Suprapubic skin (tissue), 4 donors: ENCODE measurements around the gene SNW1. TPM values are rescaled to one million over a fixed set of nuclear protein-coding genes. Genes with fewer than 3 reads are reported as not detected.
A peak's percentile ranks its signal among the peaks of the same experiment; 100 is the strongest.
"Not testable (repeated sequence)": the region's sequence is repeated elsewhere in the genome, so short reads cannot be mapped to it uniquely, and the experiment has no call there.

Experiments used
- DNase-seq, 2 donors: peaks; one replicate each; pipeline ENCODE4 v3.0.0-alpha.2; 2019; ENCODE audit warnings: low spot score in 2 of 2
- H3K27ac ChIP-seq: fragments of 200-600 bp; sonication (generic); one replicate; pipeline ENCODE4 v1.5.1; 2019
- H3K27me3 ChIP-seq: fragments of 200-600 bp; sonication (generic); one replicate; pipeline ENCODE4 v1.5.1; 2019
- H3K36me3 ChIP-seq: fragments of 200-600 bp; sonication (generic); one replicate; pipeline ENCODE4 v1.5.1; 2019
- H3K4me1 ChIP-seq: fragments of 200-600 bp; sonication (generic); one replicate; pipeline ENCODE4 v1.5.1; 2019
- H3K4me3 ChIP-seq: fragments of 200-600 bp; sonication (generic); one replicate; pipeline ENCODE4 v1.5.1; 2019; ENCODE audit warnings: mild to moderate bottlenecking
- H3K9me3 ChIP-seq: fragments of 200-600 bp; sonication (generic); one replicate; pipeline ENCODE4 v1.5.1; 2019
- CTCF ChIP-seq, 2 donors: fragments of 200-600 bp in 1 of 2; fragments of 450-650 bp in 1 of 2; sonication (generic) in 1 of 2; IDR thresholded peaks; one replicate each; pipeline ENCODE4 v1.5.1; 2016 to 2019; ENCODE audit warnings: antibody characterized with exemption in 2 of 2, mild to moderate bottlenecking in 1 of 2, moderate library complexity in 1 of 2
- EP300 ChIP-seq: sonication (generic); formaldehyde crosslinking; IDR thresholded peaks from one replicate; pipeline ENCODE4 v1.6.1; 2017; ENCODE audit warnings: antibody characterized with exemption
- POLR2A ChIP-seq, 2 donors: fragments of 450-650 bp; IDR thresholded peaks; one replicate each; pipeline ENCODE4 v1.6.1; 2017; ENCODE audit warnings: antibody characterized with exemption in 2 of 2, mild to moderate bottlenecking in 2 of 2, moderate library complexity in 2 of 2
- POLR2AphosphoS5 ChIP-seq, 3 donors: sonication (generic); formaldehyde crosslinking; IDR thresholded peaks; one replicate each; pipeline ENCODE4 v1.6.1; 2017; ENCODE audit warnings: antibody characterized with exemption in 3 of 3
- WGBS: methylation state at CpG from one replicate; pipeline ENCODE4 v1.1.5; 2018; 5-methylcytosine and 5-hydroxymethylcytosine counted together
- total RNA-seq, 4 donors: library from RNA; depleted of rRNA; stranded (reverse); fragments of >200 nt; gene quantifications; one replicate each; pipeline ENCODE4 v1.1.0, GENCODE V29; 2016

Gene SNW1
- total RNA-seq, 4 donors from 2014 or later, result 48.8 to 85.1 (median 57.4) TPM

- no peaks in the 10 kb centered on the region for H3K36me3 ChIP-seq
- no peak for DNase-seq
- WGBS, result 61% methylated on average over 1 of the region's 1 CpG
- H3K27me3 ChIP-seq, result no peaks in the 10 kb centered on the region
- no peak for TF ChIP-seq POLR2A (IDR thresholded peaks at IDR 0.05)
- TF ChIP-seq POLR2AphosphoS5 (IDR thresholded peaks at IDR 0.05), result no peak
- TF ChIP-seq EP300, result no peak
- no peak for TF ChIP-seq CTCF (IDR thresholded peaks at IDR 0.05)
- H3K4me3 ChIP-seq, result no peak overlapping the region
- peaks cover 28% of the 10 kb centered on the region for H3K4me1 ChIP-seq
- no peaks in the 10 kb centered on the region for H3K9me3 ChIP-seq
- no peak overlapping the region for H3K27ac ChIP-seq
These were observed 2.4 kb upstream of the SNW1 start for GRCh38 chr14:77763316-77763715.

GRCh38 chr14:77761205-77761931 is 412 bp upstream of the SNW1 start:
- peak overlapping the region; percentile 94 for H3K27ac ChIP-seq
- H3K36me3 ChIP-seq, result no peaks in the 10 kb centered on the region
- DNase-seq, result no peak
- 1% methylated on average over 24 of the region's 24 CpGs for WGBS
- no peaks in the 10 kb centered on the region for H3K9me3 ChIP-seq
- H3K4me3 ChIP-seq, result peak overlapping the region; percentile 97
- peaks cover 29% of the 10 kb centered on the region for H3K4me1 ChIP-seq
- H3K27me3 ChIP-seq, result no peaks in the 10 kb centered on the region
- TF ChIP-seq POLR2AphosphoS5 (IDR thresholded peaks at IDR 0.05) (no peak), EP300 (no peak), POLR2A (IDR thresholded peaks at IDR 0.05) (no peak), CTCF (IDR thresholded peaks at IDR 0.05) (no peak)

- Histone ChIP-seq H3K36me3 (peaks cover 61% of the 10 kb centered on the region), H3K27ac (no peak overlapping the region), H3K27me3 (no peaks in the 10 kb centered on the region), H3K4me1 (no peaks in the 10 kb centered on the region), H3K9me3 (no peaks in the 10 kb centered on the region), H3K4me3 (no peak overlapping the region)
- WGBS, result 77% methylated on average over 3 of the region's 3 CpGs
- no peak for DNase-seq
- TF ChIP-seq CTCF (IDR thresholded peaks at IDR 0.05), result no peak
- no peak for TF ChIP-seq POLR2A (IDR thresholded peaks at IDR 0.05)
- TF ChIP-seq POLR2AphosphoS5 (IDR thresholded peaks at IDR 0.05), result no peak
- no peak for TF ChIP-seq EP300
These were observed 8.0 kb downstream of the SNW1 start for GRCh38 chr14:77752799-77753516.

- H3K4me1 ChIP-seq, result no peaks in the 10 kb centered on the region
- no peaks in the 10 kb centered on the region for H3K27me3 ChIP-seq
- H3K27ac ChIP-seq, result no peak overlapping the region
- no peak overlapping the region for H3K4me3 ChIP-seq
- H3K36me3 ChIP-seq, result peaks cover 68% of the 10 kb centered on the region
- DNase-seq, result no peak
- no peak for TF ChIP-seq POLR2AphosphoS5 (IDR thresholded peaks at IDR 0.05)
- no peak for TF ChIP-seq CTCF (IDR thresholded peaks at IDR 0.05)
- TF ChIP-seq EP300, result no peak
- TF ChIP-seq POLR2A (IDR thresholded peaks at IDR 0.05), result no peak
- no peaks in the 10 kb centered on the region for H3K9me3 ChIP-seq
- 98% methylated on average over 2 of the region's 2 CpGs for WGBS
These were observed 8.7 kb downstream of the SNW1 start for GRCh38 chr14:77752266-77752665.

- 81% methylated on average over 14 of the region's 33 CpGs for WGBS
- H3K4me3 ChIP-seq, H3K4me1 ChIP-seq, DNase-seq, H3K27ac ChIP-seq, H3K9me3 ChIP-seq, H3K27me3 ChIP-seq: not testable (repeated sequence)
- H3K36me3 ChIP-seq, result peaks cover 71% of the 10 kb centered on the region
These were observed 13.5 kb downstream of the SNW1 start for GRCh38 chr14:77747425-77747824.
